DND-41 (cell line): Measurements from ENCODE around the gene ZNF474.

Experiments
- CTCF ChIP-seq: IDR thresholded peaks from 2 replicates; pipeline ENCODE4 v1.5.1; 2012; ENCODE audit warnings: borderline replicate concordance, low read length, moderate library complexity, mild to moderate bottlenecking; ENCODE audit not compliant: poor library complexity, severe bottlenecking; ENCODE audit errors: extremely low read depth
- EZH2 ChIP-seq: IDR thresholded peaks from 3 replicates; pipeline ENCODE4 v1.6.1; 2012; ENCODE audit warnings: borderline replicate concordance, low read depth, mild to moderate bottlenecking, moderate library complexity, low read length, inconsistent platforms; ENCODE audit not compliant: severe bottlenecking

DNA sequence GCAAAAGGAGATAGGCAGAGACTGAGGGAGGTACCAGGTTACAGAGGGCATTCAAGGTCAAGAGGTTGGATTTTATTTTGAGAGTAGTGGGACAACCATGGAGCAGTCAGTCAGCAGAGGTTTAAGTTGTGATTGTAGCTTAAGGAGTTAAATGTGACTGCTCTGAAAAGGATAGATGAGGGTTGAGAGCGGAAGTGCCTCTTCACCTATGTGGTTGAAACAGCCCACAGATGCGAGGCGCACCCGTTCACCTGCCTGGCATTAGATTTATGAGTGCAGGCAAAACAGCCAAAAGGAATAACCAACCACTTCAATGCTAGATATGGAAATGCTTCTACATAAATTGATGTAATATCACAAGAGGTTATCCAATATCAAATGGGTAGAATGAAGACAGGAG lies 8.4 kb downstream of the ZNF474 start:
- TF ChIP-seq CTCF = no peak
- TF ChIP-seq EZH2 = no peak
